Mucosa of descending colon (tissue), 3 donors: ENCODE data around the gene CRIP2. TPM values are rescaled to one million over a fixed set of nuclear protein-coding genes. Genes with fewer than 3 reads are reported as not detected.

Experiments
- ATAC-seq: fragments of 200-7000 bp; cut with Tn5 transposase; one replicate; pipeline ENCODE4 v1.9.1; 2020; ENCODE audit warnings: mild to moderate bottlenecking, moderate library complexity
- DNase-seq, 3 donors: peaks; one replicate each; pipeline ENCODE4 v3.0.0-alpha.2; 2020
- H3K36me3 ChIP-seq: fragments of 200-600 bp; one replicate; pipeline ENCODE4 v1.8.0; 2021; ENCODE audit warnings: low read depth, mild to moderate bottlenecking
- H3K4me1 ChIP-seq: fragments of 200-600 bp; one replicate; pipeline ENCODE4 v1.8.0; 2021; ENCODE audit warnings: low read depth, mild to moderate bottlenecking
- H3K4me3 ChIP-seq: fragments of 200-600 bp; one replicate; pipeline ENCODE4 v1.8.0; 2021; ENCODE audit warnings: mild to moderate bottlenecking
- H3K9me3 ChIP-seq: fragments of 200-600 bp; one replicate; pipeline ENCODE4 v1.8.0; 2021; ENCODE audit warnings: mild to moderate bottlenecking
- CTCF ChIP-seq: fragments of 200-600 bp; IDR thresholded peaks from one replicate; pipeline ENCODE4 v1.8.0; 2022; ENCODE audit warnings: antibody characterized with exemption, mild to moderate bottlenecking
- intact Hi-C, 2 donors: fragments of 100-400 bp; cut with DNase I in 1 of 2; cut with micrococcal nuclease in 1 of 2; formaldehyde crosslinking; loops; one replicate each; pipeline versions ENCODE4 v1.11.0 to v1.11.1; 2022; cut with DNase I, micrococcal nuclease
- total RNA-seq, 3 donors: library from RNA; stranded (reverse); fragmentation: NEBNext Ultra II Directional in 2 of 3; extraction: Animal tissue kit (Norgen Biotek cat#: 25700) in 2 of 3; gene quantifications; one replicate each; pipeline versions ENCODE4 v1.2.1 to v1.2.4, GENCODE V29; 2021 to 2023
- donor health status: DM: no; HTN: no; CAD: no; lungs with moderate emphysema.
- donor health status: DM: no; HTN: no; CAD: no.
- donor health status: DM: no; HTN: yes; CAD: no.

Gene CRIP2
- total RNA-seq, 3 donors from 2014 or later = 10.0 to 41.6 (median 23.5) TPM

- no peaks in the 10 kb centered on the region for H3K4me1 ChIP-seq
- no peaks in the 10 kb centered on the region for H3K36me3 ChIP-seq
- intact Hi-C loops = no loop called here
- DNase-seq (peak in 1 of 3 donors; percentile 34), ATAC-seq (no peak)
- no peak overlapping the region for H3K4me3 ChIP-seq
- TF ChIP-seq CTCF = no peak
- H3K9me3 ChIP-seq = no peaks in the 10 kb centered on the region
Observed at GRCh38 chr14:105501504-105502291, 27.1 kb downstream of the CRIP2 start.

GRCh38 chr14:105502446-105503295 lies 28.1 kb downstream of the CRIP2 start:
- no peak for TF ChIP-seq CTCF
- ATAC-seq (peak; percentile 3), DNase-seq (peak in 2 of 3 donors; percentile 12 to 33)
- intact Hi-C loops = no loop called here
- no peaks in the 10 kb centered on the region for H3K36me3 ChIP-seq
- H3K4me3 ChIP-seq = no peak overlapping the region
- no peaks in the 10 kb centered on the region for H3K4me1 ChIP-seq
- H3K9me3 ChIP-seq = no peaks in the 10 kb centered on the region

- intact Hi-C loops = no loop called here
- no peaks in the 10 kb centered on the region for H3K36me3 ChIP-seq
- DNase-seq = peak in 1 of 3 donors; percentile 47
- ATAC-seq = no peak
- H3K4me1 ChIP-seq = no peaks in the 10 kb centered on the region
- H3K9me3 ChIP-seq = no peaks in the 10 kb centered on the region
- no peak for TF ChIP-seq CTCF
- H3K4me3 ChIP-seq = no peak overlapping the region
Observed at GRCh38 chr14:105503296-105503640, 28.6 kb downstream of the CRIP2 start.

GRCh38 chr14:105503935-105504692 lies 29.5 kb downstream of the CRIP2 start:
- no peak for ATAC-seq
- H3K4me1 ChIP-seq = no peaks in the 10 kb centered on the region
- no peak overlapping the region for H3K4me3 ChIP-seq
- TF ChIP-seq CTCF = no peak
- no peaks in the 10 kb centered on the region for H3K36me3 ChIP-seq
- DNase-seq = peak in 2 of 3 donors; percentile 9 to 50
- intact Hi-C loops = no loop called here
- H3K9me3 ChIP-seq = no peaks in the 10 kb centered on the region

- no peaks in the 10 kb centered on the region for H3K4me1 ChIP-seq
- peak in 2 of 3 donors; percentile 7 to 43 for DNase-seq
- no peak for ATAC-seq
- no peak overlapping the region for H3K4me3 ChIP-seq
- no peaks in the 10 kb centered on the region for H3K9me3 ChIP-seq
- TF ChIP-seq CTCF = no peak
- no peaks in the 10 kb centered on the region for H3K36me3 ChIP-seq
- intact Hi-C loops = no loop called here
Observed at GRCh38 chr14:105505101-105505500, 30.5 kb downstream of the CRIP2 start.
